Brain microvascular endothelial cell (primary cell): ENCODE results near the gene RCN2.

Experiments
- DNase-seq: peaks from one replicate; pipeline ENCODE4 v3.0.0-alpha.2; 2020
- H3K27ac ChIP-seq: fragments of 250-450 bp; sonication (Bioruptor Pico); 2 replicates; pipeline ENCODE4 v1.5.1; 2020; ENCODE audit warnings: mild to moderate bottlenecking, moderate library complexity
- H3K27me3 ChIP-seq: fragments of 250-450 bp; sonication (Bioruptor Pico); replicated peaks from 2 replicates; pipeline ENCODE4 v1.5.1; 2020; ENCODE audit warnings: mild to moderate bottlenecking
- H3K36me3 ChIP-seq: fragments of 250-450 bp; sonication (Bioruptor Pico); replicated peaks from 2 replicates; pipeline ENCODE4 v1.5.1; 2020; ENCODE audit warnings: mild to moderate bottlenecking
- H3K4me3 ChIP-seq: 2 replicates; pipeline ENCODE4 v1.5.1; 2011; ENCODE audit warnings: low read depth, mild to moderate bottlenecking, control low read depth, low read length, moderate library complexity
- in situ Hi-C: cut with HindIII; loops from 2 replicates; pipeline ENCODE4 v1.10.0; 2017; ENCODE audit warnings: low sequenced_read_pairs, low pct_ligation_motif_present
- TF ChIP-seq, protein P1 (sequence below): IDR thresholded peaks from 2 replicates; pipeline ENCODE4 v1.5.1; 2011; ENCODE audit warnings: low read depth, mild to moderate bottlenecking, moderate library complexity, low read length, control low read depth, inconsistent platforms; ENCODE audit errors: missing control alignments

RCN2 gene

DNA sequence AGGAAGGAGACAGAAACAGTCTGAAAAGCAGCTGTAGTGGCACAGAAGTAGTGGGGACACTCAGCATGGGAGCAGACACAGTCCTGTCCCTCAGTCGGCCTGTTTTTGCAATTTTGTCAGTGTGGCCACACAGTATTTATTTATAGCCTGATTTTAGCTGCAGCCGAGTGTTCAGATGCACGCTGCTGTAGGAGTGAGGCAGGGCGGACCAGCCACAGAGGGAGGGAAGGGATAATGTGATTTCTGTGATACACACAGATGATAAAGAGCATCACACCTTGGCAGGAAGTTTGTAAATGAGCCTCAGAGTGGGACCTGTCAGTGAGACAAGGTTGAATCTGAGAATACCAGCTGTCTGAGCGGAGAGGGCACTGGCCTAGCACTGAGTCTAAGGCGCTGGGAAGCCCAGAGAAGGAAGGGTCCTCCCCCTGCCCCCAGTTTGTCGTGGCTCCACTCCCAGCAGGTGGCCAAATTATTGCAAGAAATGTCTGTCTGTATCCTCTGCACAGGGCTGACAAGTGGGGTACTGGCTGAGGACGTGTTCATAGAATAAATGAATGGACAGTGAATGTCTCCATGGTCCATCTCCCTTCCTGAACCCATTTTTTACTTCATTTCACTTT, 67.2 kb downstream of the RCN2 start:
- TF ChIP-seq, protein P1, sequence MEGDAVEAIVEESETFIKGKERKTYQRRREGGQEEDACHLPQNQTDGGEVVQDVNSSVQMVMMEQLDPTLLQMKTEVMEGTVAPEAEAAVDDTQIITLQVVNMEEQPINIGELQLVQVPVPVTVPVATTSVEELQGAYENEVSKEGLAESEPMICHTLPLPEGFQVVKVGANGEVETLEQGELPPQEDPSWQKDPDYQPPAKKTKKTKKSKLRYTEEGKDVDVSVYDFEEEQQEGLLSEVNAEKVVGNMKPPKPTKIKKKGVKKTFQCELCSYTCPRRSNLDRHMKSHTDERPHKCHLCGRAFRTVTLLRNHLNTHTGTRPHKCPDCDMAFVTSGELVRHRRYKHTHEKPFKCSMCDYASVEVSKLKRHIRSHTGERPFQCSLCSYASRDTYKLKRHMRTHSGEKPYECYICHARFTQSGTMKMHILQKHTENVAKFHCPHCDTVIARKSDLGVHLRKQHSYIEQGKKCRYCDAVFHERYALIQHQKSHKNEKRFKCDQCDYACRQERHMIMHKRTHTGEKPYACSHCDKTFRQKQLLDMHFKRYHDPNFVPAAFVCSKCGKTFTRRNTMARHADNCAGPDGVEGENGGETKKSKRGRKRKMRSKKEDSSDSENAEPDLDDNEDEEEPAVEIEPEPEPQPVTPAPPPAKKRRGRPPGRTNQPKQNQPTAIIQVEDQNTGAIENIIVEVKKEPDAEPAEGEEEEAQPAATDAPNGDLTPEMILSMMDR = no peak
- no peak for DNase-seq

DNA sequence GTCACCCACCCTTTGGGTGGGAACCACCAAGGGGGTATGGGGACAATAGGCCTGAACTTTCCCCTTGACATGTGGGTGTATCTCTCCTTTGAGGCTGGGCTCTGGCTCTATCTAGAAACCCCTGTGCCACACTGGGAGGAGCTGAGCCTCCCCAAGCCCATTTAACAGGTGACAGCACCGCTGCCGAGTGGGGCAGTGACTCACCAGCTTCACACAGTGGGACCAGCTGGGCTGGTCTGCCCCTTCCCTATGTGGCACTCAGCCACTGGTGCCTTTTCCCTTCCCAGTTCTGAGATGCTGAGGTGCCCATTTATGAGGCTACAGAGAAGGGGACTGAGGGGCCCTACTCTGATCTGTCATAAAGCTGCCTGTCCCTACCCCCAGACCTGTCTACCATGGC, 68.4 kb downstream of the RCN2 start:
- H3K36me3 ChIP-seq = no peaks in the 10 kb centered on the region
- TF ChIP-seq, protein P1 = no peak
- H3K27ac ChIP-seq = no peak overlapping the region
- no peaks in the 10 kb centered on the region for H3K27me3 ChIP-seq
- no peak overlapping the region for H3K4me3 ChIP-seq
- in situ Hi-C loops = no loop called here
- no peak for DNase-seq

More for the DNA sequence above, 67.2 kb downstream of the RCN2 start:
- in situ Hi-C loops = no loop called here
- Histone ChIP-seq H3K4me3 (no peak overlapping the region), H3K36me3 (no peaks in the 10 kb centered on the region), H3K27ac (no peak overlapping the region), H3K27me3 (no peaks in the 10 kb centered on the region)

DNA sequence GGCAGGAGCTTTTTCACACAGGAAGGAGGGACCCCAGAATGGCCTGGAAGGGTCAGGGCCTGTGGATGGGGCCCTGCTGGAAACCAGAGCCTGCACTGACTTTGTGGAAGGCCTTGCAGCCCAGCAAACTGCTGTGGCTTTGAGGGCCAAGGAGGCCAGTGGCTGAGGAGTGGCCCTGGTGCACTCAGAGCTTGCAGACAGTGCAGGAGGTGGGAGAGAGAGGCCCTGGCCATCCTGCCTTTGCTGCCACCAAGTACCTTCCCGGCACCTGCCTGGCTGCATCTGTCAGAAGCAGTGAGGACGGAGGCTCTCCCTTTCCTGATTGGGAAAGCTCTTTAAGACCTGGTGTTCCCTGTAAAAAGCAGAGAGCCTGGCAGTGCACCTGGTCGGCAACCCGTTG, 69.8 kb downstream of the RCN2 start:
- in situ Hi-C loops = no loop called here
- Histone ChIP-seq H3K4me3 (no peak overlapping the region), H3K27me3 (no peaks in the 10 kb centered on the region), H3K27ac (no peak overlapping the region), H3K36me3 (no peaks in the 10 kb centered on the region)
- TF ChIP-seq, protein P1 = no peak
- no peak for DNase-seq

DNA sequence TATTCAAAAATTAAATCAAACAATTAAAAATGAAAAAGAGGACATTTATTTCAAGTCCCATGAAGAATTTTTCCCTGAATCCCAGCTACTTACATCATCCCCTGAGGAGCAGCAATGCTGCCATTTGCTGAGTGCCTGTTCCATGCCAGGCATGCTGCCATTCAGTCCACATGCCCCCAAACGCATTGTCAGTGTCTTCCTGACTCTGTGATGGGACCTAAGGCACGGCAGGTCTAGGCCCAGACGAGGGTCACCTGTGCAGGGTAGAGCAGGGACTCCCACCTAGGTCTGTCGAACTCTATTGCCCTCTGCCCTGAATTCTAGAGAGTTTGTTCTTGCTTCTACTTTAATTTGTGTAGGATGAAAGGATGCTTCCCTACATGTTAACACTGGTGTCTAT, 70.4 kb downstream of the RCN2 start:
- in situ Hi-C loops = no loop called here
- H3K27ac ChIP-seq = no peak overlapping the region
- no peak for DNase-seq
- TF ChIP-seq, protein P1 = no peak
- H3K36me3 ChIP-seq = no peaks in the 10 kb centered on the region
- no peaks in the 10 kb centered on the region for H3K27me3 ChIP-seq
- no peak overlapping the region for H3K4me3 ChIP-seq

DNA sequence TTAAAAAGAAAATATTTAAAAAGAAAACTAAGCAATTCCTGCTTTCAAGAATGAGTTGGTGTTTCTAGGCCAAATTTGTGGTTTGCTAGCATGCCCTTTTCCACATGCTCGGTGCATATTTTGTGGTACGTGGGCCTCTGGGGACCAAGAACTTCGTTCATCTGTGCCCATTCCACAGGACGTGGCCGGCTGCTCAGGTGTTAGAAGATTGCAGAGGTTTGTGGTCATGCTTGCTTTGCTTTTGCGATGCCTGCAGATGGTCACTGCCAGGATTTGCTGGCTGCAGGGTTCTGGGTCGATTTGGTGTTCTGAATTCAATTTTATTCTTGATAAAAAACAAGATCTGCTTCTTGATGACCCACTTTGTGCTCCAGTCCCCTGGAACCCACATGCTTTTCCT, 70.9 kb downstream of the RCN2 start:
- no peak overlapping the region for H3K27ac ChIP-seq
- H3K27me3 ChIP-seq = no peaks in the 10 kb centered on the region
- no peak for DNase-seq
- H3K4me3 ChIP-seq = no peak overlapping the region
- no peaks in the 10 kb centered on the region for H3K36me3 ChIP-seq
- TF ChIP-seq, protein P1 = no peak
- in situ Hi-C loops = no loop called here
